PC-3 (cell line): ENCODE measurements around the gene SYN1. TPM values are rescaled to one million over a fixed set of nuclear protein-coding genes. Genes with fewer than 3 reads are reported as not detected.

Source experiments
- ATAC-seq: fragments of 200-7000 bp; cut with Tn5 transposase; 2 replicates; pipeline ENCODE4 v1.9.1; 2020; ENCODE audit warnings: mild to moderate bottlenecking, moderate library complexity
- BruUV-seq: library from RNA; stranded (reverse); fragments of 400-500 nt; replicated peaks from 2 replicates; lab custom pipeline; 2021; lab: Mats Ljungman, UMichigan
- CTCF ChIA-PET: fragments of 300-600 bp; sonication (Branson Sonifier 250); formaldehyde crosslinking; loops from one replicate; lab custom pipeline; 2022; ENCODE audit warnings: antibody characterized with exemption; lab: Charles Lee
- POLR2A ChIA-PET: fragments of 300-600 bp; sonication (Branson Sonifier 250); formaldehyde crosslinking; loops from one replicate; lab custom pipeline; 2022; ENCODE audit warnings: antibody characterized with exemption; ENCODE audit not compliant: unreplicated experiment; lab: Charles Lee
- DNase-seq: peaks from one replicate; pipeline ENCODE4 v3.0.0-alpha.2; 2015
- H2AFZ ChIP-seq: fragments of 300-600 bp; sonication (generic); 2 replicates; pipeline ENCODE4 v1.6.0; 2016; ENCODE audit warnings: antibody characterized with exemption, low read length
- H3F3A ChIP-seq: fragments of 300-600 bp; sonication (generic); one replicate; pipeline ENCODE4 v1.6.0; 2017; ENCODE audit warnings: antibody characterized with exemption, low read length, control low read depth, mild to moderate bottlenecking; ENCODE audit not compliant: unreplicated experiment
- H3K27ac ChIP-seq: fragments of 300-600 bp; sonication (generic); 2 replicates; pipeline ENCODE4 v1.5.1; 2016; ENCODE audit warnings: mild to moderate bottlenecking, low read length
- H3K27me3 ChIP-seq: fragments of 300-600 bp; sonication (generic); 2 replicates; pipeline ENCODE4 v1.6.1; 2016; ENCODE audit warnings: low read length, mixed read lengths
- H3K36me3 ChIP-seq: fragments of 300-600 bp; sonication (generic); 2 replicates; pipeline ENCODE4 v1.6.1; 2016; ENCODE audit warnings: low read depth, mixed run types, low read length, mixed read lengths
- H3K4me1 ChIP-seq: fragments of 300-600 bp; sonication (generic); 2 replicates; pipeline ENCODE4 v1.5.1; 2016; ENCODE audit warnings: low read length; ENCODE audit not compliant: insufficient read depth
- H3K4me2 ChIP-seq: fragments of 300-600 bp; sonication (generic); 2 replicates; pipeline ENCODE4 v1.6.0; 2016; ENCODE audit warnings: low read length
- H3K4me3 ChIP-seq: fragments of 300-600 bp; sonication (generic); 2 replicates; pipeline ENCODE4 v1.5.1; 2016; ENCODE audit warnings: mild to moderate bottlenecking, low read length, mixed read lengths
- H3K79me2 ChIP-seq: fragments of 300-600 bp; sonication (generic); 2 replicates; pipeline ENCODE4 v1.6.1; 2017; ENCODE audit warnings: low read length, mixed read lengths
- H3K9ac ChIP-seq: fragments of 300-600 bp; sonication (generic); 2 replicates; pipeline ENCODE4 v1.6.0; 2016; ENCODE audit warnings: mild to moderate bottlenecking, low read length
- H3K9me2 ChIP-seq: fragments of 300-600 bp; sonication (generic); replicated peaks from 2 replicates; pipeline ENCODE4 v1.6.1; 2016; ENCODE audit warnings: mixed run types, low read length, mixed read lengths
- H3K9me3 ChIP-seq: fragments of 300-600 bp; sonication (generic); 2 replicates; pipeline ENCODE4 v1.6.1; 2016; ENCODE audit warnings: low read length, mixed read lengths
- H4K20me1 ChIP-seq: fragments of 300-600 bp; sonication (generic); 2 replicates; pipeline ENCODE4 v1.6.1; 2016; ENCODE audit warnings: low read length, mixed read lengths
- CTCF ChIP-seq: fragments of 300-600 bp; sonication (generic); conservative IDR thresholded peaks from 2 replicates; pipeline ENCODE4 v1.5.1; 2017; ENCODE audit warnings: antibody characterized with exemption, low read depth, mild to moderate bottlenecking, low read length
- EZH2 ChIP-seq: fragments of 300-600 bp; sonication (generic); IDR thresholded peaks from one replicate; pipeline ENCODE4 v1.6.1; 2017; ENCODE audit warnings: antibody characterized with exemption, mild to moderate bottlenecking, low read length; ENCODE audit not compliant: unreplicated experiment
- EZH2phosphoT487 ChIP-seq: fragments of 300-600 bp; sonication (generic); IDR thresholded peaks from 2 replicates; pipeline ENCODE4 v1.6.1; 2018; ENCODE audit warnings: mild to moderate bottlenecking, antibody characterized with exemption, low read length, borderline replicate concordance
- intact Hi-C: fragments of 100-400 bp; cut with micrococcal nuclease; formaldehyde crosslinking; loops from 2 replicates; pipeline ENCODE4 v1.9.0; 2023
- total RNA-seq: library from RNA; depleted of rRNA; stranded (reverse); fragments of >200 nt; gene quantifications from 2 replicates; pipeline ENCODE4 v1.2.3, GENCODE V29; 2014

Gene SYN1
- total RNA-seq, 1 experiment from 2014 or later: not detected

- Histone ChIP-seq H3K36me3 (peaks cover 37% of the 10 kb centered on the region), H3K27me3 (no peaks in the 10 kb centered on the region), H3K9me3 (no peaks in the 10 kb centered on the region), H3K4me1 (peaks cover 27% of the 10 kb centered on the region), H4K20me1 (no peaks in the 10 kb centered on the region), H3K4me3 (no peak overlapping the region), H3K79me2 (peaks cover 38% of the 10 kb centered on the region), H3K27ac (peak overlapping the region; percentile 67), H3K4me2 (peak overlapping the region; percentile 31), H3F3A (no peaks in the 10 kb centered on the region), H2AFZ (no peak overlapping the region), H3K9me2 (no peaks in the 10 kb centered on the region), H3K9ac (no peak overlapping the region)
- TF ChIP-seq EZH2phosphoT487 (no peak), EZH2 (no peak), CTCF (no peak)
- peak; percentile 51 for DNase-seq
- no TSS peak for BruUV-seq
- ATAC-seq: no peak
- intact Hi-C loops: loop anchor here (2.0 kb wide), 1 partner anchor 37 kb away; no protein-coding TSS in a partner anchor
- ChIA-PET CTCF (no interaction called here), POLR2A (no interaction called here)
These were observed 55.8 kb downstream of the SYN1 start for GRCh38 chrX:47563801-47564315.

- H3K9me2 ChIP-seq: no peaks in the 10 kb centered on the region
- intact Hi-C loops: loop anchor here (2.0 kb wide), 1 partner anchor 38 kb away; no protein-coding TSS in a partner anchor
- H3K4me1 ChIP-seq: peaks cover 27% of the 10 kb centered on the region
- H3K27ac ChIP-seq: peak overlapping the region; percentile 67; the same call in 1 of the 2 replicates
- H3F3A ChIP-seq: no peaks in the 10 kb centered on the region
- ChIA-PET CTCF (no interaction called here), POLR2A (no interaction called here)
- no peak overlapping the region for H3K4me3 ChIP-seq
- no peaks in the 10 kb centered on the region for H3K9me3 ChIP-seq
- no peaks in the 10 kb centered on the region for H3K27me3 ChIP-seq
- DNase-seq (peak; percentile 36), ATAC-seq (no peak)
- BruUV-seq: no TSS peak
- no peaks in the 10 kb centered on the region for H4K20me1 ChIP-seq
- 0 out of 2 replicates have a peak overlapping the region, but pooled peaks have one; percentile 21 for H3K4me2 ChIP-seq
- peaks cover 27% of the 10 kb centered on the region for H3K36me3 ChIP-seq
- H2AFZ ChIP-seq: no peak overlapping the region
- no peak overlapping the region for H3K9ac ChIP-seq
- no peak for TF ChIP-seq EZH2
- peak; percentile 44; the same call in 1 of the 2 replicates for TF ChIP-seq CTCF
- TF ChIP-seq EZH2phosphoT487: no peak
- peaks cover 38% of the 10 kb centered on the region for H3K79me2 ChIP-seq
These were observed 56.9 kb downstream of the SYN1 start for GRCh38 chrX:47562615-47563243.
